ENCODE data around the gene DNAL4.
A peak's percentile ranks its signal among the peaks of the same experiment; 100 is the strongest.

Gene DNAL4, protein sequence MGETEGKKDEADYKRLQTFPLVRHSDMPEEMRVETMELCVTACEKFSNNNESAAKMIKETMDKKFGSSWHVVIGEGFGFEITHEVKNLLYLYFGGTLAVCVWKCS

DNA sequence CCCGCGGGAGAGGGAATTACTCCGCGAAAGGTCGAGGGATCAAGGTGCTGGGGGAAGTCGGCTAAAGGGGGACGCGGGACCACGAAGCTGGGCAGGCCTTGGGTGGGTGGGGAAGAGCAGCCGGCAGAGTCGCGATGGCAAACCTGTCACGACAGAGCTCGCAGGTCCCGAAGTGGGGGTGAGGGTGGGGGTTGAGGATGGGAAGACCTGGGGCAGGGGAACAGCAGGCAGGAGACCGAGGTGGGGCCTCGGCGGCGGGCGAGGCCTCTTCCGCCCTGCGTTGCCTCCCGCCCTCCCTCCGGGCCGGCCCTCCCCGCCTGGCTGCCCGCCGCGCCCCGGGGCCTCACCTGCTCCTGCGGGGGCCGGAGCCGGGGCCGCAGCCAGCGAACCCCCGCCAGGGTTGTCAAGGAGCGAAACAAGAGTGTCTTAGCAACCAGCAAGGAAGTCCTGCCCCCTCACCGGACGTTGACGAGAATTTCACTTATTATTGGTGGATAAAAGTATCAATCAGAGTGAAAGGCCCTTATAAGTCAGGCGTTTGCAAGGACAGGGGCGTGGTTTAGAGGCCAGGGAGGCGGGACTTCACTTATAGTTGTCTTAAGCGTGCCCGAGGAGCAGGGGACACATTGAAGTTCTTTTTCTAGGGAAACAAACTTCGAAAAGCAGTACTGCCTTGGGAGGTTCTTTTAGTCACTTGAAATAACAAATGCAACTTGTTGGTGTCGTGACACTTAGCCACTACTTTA is at the start of gene DNAL4:
Gene DNAL4, minus strand, starts transcription at position 423 of the 746 bp plus-strand sequence. CDS start 11,412 bp downstream, outside the sequence.
- FAIRE-seq (peak; percentile 99), DNase-seq (ENCODE audit: insufficient read length, low spot score) (peak; percentile 93)

DNA sequence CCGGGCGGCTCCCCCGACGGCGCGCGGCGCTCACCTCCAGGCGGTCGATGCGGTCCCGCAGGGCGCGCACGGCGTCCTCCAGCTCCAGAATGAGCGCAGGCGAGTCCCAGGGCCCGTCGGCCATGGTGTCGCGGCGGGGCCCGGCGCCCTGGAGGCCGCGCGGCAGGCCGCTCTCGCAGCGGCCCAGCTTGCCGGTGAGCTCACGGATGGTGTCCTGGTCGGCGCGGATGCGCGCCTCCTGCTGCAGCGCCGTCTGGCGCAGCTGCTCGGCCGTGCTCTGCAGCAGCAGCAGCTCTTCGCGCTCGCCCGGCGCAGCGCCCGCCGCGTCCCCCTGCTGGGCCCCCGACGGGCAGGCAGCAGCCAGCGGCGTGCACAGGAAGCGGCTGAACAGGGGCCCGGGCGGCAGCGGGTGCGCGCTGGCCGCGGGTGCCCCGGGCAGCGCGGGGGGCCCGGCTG is 49.3 kb upstream of the DNAL4 start:
- no peak for FAIRE-seq
- DNase-seq (ENCODE audit: insufficient read length, low spot score), result peak; percentile 71

DNA sequence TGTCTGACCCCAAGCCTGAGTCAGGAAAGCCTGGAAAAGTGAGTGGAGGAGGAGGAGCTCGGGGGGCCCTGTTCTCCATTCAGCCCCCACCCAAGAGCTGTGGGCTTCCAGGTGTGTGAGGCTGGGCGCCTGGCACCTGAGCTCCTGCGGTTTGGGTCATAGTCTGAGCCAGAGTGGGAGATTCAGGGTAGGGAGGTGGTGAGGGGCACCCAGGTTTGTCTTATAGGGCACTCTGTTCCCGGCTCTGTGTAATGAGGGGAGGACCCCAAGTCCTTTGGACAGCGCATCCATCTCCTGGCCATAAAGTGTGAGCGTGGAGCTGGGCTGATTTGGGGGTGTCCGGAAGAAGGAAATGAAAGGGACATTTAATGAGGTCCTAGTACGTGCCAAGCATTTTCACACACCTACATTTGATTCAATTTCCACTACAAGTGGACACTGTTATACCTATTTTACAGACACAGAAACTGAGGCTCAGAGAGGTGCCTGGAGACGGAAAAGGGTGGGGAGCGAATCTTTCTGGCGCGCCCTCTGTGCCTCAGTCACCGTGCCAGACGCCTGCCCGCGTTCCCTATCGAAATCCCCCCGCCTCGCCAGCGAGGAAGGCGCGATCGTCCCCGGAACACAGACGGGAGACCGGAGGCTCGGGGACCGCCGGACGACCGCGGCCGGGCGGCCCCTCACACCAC is 48.7 kb upstream of the DNAL4 start:
- FAIRE-seq (no peak), DNase-seq (ENCODE audit: insufficient read length, low spot score) (no peak)

DNA sequence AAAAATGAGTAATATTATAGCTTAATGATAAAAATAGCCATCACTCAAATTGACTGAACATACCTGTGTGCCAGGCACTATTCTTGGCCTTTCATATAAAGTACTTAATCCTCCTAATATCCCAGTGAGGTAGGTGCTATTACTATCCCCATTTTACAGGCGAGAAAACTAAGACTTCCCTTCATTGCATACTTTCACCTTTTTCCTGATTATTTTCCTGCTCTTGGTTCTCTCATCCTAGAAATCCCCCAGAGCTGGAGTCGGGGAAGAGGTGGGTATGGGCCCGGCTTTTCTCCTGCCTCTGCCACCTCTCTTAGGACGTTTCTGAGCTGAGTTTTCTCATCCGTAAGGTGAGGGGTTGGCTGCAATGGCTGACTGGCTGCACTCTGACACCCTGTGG is 47.7 kb upstream of the DNAL4 start:
- FAIRE-seq (no peak), DNase-seq (ENCODE audit: insufficient read length, low spot score) (no peak)

DNA sequence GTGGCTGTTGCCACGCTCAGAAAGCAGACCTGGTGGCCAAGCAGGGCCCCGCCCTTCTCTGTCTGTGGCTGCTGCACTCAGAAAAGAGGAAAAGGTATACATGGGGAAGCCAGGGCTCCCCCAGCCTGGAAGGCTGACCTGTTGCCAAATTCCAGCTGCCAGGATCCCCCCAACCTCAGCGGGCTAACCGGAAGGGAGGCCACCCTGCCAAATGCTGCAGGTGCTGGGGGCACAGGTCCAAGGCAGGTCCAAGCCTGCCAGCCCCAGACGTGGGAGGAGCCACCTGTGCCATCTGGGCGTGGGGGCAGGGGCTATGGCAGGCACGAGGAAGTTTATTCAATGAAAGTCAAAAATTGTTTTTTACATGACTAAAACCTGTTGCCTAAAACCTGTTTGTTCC is 47.3 kb upstream of the DNAL4 start:
- FAIRE-seq, result no peak
- no peak for DNase-seq (ENCODE audit: insufficient read length, low spot score)

DNA sequence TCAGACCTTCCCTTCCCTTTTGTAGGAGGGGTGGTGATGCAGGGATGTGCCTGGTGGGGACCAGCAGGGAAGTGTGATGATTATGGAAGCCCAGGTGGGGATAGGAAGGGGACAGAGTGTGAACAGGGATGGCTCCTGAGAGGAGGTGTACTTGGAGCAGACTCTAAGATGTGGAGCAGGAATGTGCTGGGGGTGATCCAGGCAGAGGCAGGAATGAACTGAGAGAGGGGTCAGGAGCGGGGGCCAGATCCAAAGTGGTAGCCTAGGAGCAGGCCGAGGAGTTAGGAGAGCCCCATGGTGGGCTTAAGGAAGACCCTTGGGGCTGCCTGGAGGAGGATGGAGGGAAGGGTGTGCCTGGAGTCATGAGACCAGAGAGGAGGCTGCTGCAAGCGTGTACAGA is 46.2 kb upstream of the DNAL4 start:
- no peak for FAIRE-seq

DNA sequence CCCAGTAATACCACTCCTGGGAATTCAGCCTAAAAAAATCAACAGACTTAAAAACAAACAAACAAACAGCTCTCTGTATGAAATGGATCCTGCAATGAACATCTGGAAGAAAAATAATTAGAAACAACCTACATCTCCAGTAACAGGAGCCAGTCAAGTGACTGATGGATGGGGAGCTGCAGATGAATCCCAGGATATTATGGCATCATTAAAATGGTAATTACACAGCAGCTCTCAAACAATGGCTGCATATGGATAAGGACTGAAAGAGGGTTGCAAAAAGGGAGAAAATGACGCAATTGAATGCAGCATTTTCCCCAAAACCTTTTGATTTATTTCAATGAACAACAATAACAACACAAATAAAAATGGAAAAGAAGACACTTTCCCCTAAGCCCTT is 45.7 kb upstream of the DNAL4 start:
- FAIRE-seq, result no peak

More for the DNA sequence above, 46.2 kb upstream of the DNAL4 start:
- DNase-seq (ENCODE audit: insufficient read length, low spot score), result no peak

DNA sequence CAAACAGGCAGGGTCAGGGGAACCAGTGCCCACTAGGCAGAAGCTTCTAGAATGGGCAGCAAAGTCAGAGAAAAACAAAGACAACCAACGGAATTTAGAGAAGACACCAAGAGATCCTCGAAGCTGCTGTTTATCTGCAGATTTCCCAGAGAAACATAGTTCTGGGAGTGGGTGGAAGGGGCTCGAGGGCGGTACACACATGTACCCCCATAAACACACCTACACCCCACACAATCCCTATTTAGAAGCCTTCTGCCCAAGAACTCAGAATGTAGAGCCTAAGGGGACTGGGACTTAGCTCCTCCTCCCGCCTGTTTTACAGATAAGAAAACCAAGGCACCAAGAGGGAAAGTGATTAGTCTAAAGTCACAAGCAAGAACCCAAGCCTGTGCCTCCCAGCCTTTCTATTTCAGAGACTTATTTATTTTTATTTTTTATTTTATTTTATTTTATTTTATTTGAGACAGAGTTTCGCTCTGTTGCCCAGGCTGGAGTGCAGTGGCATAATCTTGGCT is 43.5 kb upstream of the DNAL4 start:
- DNase-seq (ENCODE audit: insufficient read length, low spot score) (no peak), FAIRE-seq (no peak)

More for the DNA sequence above, 45.7 kb upstream of the DNAL4 start:
- no peak for DNase-seq (ENCODE audit: insufficient read length, low spot score)

DNA sequence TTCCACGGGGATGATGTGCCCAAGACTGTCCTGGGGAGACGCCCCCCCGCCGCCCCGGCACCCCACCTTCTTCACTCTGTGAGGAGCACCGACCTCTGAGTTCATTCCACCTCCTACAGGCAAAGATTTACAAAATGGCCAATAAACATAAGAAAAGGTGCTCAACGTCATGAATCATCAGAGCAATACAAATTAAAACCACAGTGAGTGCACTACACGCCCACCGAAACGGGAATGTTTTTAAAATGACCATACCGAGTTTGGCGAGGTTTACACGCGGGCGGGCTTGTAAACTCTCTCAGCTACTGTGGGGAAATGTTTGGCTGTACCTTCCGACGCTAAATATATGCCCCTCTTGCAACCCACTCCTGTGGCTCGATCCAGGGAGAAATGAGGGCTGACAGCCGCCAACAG is 42.0 kb upstream of the DNAL4 start:
- DNase-seq (ENCODE audit: insufficient read length, low spot score), result no peak
- no peak for FAIRE-seq

DNA sequence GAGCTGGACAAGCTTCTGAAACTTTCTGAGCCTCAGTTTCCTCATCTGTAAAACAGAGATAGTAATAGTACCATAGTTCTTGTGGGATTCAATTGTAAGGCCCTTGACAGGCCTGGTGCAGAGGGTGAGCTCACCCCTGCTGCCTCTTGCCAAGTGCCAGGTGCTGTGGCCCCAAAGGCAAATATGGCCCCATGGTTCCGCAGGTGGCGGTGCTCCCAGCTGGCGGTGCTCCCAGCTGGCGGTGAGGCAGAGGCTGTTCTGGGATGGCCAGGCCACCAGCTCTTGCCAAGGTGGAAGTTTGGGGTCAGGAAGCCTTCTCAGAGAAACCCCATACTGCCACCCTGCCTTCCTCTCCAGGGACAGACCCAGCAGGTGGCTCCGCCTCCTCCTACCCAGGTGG is 41.0 kb upstream of the DNAL4 start:
- FAIRE-seq, result no peak
- DNase-seq (ENCODE audit: insufficient read length, low spot score), result no peak

DNA sequence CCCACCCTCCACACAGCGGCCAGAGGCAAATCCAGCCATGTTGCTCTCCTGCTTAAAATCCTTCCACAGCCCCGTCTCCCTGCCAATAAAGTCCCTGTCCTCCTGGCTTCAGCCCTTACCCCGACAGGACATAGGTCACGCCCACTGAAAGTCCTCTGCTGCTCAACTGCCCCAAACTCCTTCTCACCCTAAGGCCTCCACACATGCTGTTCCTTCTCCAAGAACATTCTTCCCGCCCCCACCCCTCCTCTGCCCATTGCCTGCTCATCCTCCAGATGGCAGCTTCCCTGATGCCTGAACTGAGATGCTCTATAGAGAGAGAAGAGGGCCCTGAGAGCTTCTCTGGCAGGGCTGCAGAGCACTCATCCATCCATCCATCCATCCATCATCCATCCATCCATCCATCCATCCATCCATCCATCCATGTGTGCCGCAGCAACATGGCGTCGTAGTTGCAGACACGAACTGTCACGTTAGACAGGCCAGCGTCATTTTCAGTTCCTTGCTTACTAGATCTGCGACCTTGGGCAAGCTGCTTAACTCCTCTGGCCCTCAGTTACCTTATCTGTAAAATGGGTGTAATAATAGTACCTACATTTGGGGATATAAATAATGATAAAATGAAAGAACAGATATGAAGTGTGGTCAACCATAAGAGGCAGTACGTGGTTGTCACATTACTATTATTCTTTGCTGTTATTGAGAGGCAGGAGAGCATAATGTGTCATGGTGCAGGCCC is 40.4 kb upstream of the DNAL4 start:
- DNase-seq (ENCODE audit: insufficient read length, low spot score) (no peak), FAIRE-seq (no peak)

DNA sequence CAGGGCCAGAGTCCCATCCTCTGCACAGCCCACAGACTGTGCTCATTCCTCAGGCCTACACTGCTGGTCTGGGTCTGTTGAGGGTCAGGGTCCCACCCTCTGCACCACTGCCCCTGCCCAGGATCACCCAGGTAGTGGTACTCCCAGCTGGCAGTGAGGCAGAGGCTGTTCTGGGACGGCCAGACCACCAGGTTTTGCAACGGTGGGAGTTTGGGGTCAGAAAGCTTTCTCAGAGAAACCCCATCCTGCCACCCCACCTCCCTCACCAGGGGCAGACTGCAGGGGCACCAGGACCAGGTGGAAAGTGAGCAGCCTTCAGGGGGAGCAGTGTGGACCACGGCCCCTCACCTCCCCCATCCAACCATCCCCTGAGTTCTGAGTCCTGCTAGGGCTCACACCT is 39.1 kb upstream of the DNAL4 start:
- no peak for FAIRE-seq
- DNase-seq (ENCODE audit: insufficient read length, low spot score), result no peak

DNA sequence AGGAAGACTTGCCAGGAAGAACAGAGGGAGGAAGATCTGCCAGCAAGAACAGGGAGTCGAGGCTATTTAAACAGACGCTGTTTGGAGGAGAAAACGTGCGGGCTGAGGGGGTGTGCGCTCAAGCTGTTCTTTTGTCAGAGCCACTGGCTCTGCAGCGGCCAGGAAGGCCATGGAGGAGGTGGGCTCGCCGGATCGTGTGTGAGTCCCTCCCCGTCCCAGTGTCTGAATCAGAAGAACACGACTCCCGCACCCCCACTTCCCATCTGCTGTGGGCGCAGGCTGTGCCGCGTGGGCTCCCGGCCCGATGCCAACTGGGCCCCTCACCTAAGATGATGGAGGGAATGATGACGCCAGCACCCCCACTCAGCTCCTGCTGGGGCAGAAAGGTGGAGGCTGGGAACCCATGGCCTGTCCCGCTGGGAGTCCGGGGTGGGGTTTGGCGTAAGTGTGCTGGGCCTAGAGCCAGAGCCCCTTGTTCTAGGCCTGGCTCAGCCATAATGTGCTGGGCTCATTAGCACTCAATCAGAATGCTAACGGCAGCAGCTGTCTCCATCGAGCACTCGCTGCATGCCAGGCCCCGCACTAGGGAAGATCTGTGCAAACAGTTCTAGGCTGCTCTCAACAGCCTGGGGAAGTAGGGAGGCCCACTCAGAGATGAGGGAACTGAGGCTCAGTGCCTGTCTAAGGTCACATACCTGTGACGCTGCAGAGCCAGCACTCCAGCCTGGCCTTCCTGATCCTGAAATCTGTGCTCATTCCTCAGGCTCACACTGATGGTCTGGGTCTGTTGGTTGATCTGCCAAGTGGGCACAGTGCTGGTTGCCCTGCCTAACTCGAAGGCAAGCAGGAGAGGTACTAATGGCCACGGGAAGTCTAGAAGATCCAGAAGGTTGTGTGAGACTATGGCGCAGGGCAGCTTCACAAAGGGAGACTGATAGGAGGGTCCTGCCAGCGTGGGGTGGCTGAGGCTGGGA is 38.3 kb upstream of the DNAL4 start:
- FAIRE-seq, result no peak
- DNase-seq (ENCODE audit: insufficient read length, low spot score), result no peak

DNA sequence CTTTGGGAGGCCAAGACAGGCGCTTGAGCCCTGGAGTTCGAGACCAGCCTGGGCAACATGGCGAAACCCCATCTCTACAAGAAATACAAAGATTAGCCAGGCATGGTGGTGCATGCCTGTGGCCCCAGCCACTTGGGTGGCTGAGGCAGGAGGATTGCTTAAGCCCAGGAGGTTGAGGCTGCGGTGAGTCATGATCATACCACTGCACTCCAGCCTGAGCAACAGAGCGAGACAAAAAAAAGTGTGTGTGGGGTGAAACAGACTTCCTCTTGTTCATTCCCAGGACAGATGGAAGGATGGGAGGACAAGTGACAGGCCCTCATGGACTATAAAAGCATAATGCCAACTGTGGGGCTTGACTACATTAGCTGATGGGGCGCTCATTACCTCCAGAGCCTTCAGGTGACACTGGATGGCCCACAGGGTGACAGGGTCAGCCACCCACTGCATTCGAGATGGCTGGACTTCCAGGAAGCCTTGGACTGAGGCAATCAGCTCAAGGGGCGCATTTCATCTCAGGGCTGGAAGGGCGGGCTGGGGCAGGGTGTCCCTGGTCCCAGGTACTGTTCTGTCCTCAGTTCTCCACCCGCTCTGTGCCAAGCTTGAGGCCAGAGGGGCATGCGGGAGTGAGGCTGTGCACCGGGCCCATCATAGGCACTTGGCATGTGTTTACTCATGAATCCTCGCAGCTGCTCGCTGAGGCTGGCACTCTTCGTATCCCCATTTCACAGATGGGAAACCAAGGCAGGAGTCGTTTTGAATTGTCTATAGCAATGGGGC is 37.4 kb upstream of the DNAL4 start:
- no peak for DNase-seq (ENCODE audit: insufficient read length, low spot score)
- FAIRE-seq, result no peak

DNA sequence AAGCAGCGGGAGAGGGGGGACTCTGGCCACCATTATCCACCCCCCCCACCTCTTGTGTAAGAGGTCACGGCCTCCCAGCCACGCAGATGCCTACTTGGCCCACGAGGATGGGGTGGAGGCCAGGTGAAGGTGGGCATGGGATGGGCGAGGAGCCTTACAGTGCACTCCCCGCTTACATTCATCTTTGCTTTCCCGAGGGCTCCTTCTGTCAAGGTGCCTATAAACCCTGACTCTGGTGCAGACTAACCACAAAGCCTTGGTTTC is 36.8 kb upstream of the DNAL4 start:
- FAIRE-seq (no peak), DNase-seq (ENCODE audit: insufficient read length, low spot score) (no peak)

DNA sequence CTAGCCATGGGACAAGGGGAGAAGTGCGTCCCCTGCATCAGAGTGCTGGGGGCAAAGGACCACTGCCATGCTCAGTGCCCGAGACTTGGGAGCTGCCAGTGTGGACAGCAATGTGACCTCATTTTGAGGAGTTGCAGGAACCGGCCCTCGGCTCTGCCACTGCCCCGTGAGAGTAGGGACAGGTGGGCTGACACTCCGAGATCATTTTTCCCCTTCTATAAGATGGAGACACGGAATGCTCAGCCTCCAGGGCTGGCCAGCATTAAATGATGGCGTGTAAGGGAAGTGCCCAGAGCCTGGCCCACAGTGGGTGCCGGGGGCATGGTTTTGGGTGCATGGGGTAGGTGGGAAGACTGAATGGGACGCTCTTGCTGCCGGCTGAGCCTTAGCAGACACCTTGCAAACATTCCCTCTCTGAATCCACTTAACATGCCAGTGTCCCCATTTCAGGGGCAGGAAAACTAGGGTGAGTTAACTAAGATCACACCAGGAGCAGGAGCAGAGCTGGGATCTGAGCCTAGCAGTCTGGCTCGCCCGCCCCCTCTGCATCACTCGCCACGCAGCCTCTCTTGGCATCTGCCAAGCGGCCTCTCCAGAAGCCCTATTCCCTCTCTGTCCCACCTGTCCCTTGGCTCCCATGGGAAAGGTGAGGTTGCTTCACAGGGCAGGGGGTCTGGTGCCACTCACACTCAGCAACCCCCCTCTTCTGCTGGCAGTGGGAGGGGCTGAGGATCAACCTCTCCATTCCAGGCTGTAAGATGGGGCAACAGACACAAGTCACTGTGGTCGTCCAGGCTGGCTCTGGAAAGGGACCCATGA is 36.3 kb upstream of the DNAL4 start:
- no peak for FAIRE-seq
- no peak for DNase-seq (ENCODE audit: insufficient read length, low spot score)

DNA sequence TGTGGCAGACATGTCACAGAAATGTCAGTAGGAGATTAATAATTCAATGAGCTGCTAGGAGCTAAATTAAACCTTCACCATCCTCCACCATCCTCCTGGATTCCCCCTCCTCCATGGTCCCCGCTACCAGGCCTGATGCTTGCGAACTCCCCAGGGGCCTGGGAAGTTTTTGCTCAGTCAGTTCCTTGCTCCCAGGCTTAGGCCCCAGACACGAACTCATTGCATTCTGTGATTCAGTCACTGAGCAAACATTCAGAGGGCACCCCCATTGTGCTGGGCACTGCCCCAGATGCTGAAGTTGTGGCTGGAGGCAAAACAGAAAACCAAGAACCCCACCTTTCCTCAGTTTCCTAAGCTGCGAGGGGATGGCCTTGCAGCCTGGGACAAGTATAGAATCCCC is 35.5 kb upstream of the DNAL4 start:
- FAIRE-seq, result no peak
- DNase-seq (ENCODE audit: insufficient read length, low spot score), result no peak

DNA sequence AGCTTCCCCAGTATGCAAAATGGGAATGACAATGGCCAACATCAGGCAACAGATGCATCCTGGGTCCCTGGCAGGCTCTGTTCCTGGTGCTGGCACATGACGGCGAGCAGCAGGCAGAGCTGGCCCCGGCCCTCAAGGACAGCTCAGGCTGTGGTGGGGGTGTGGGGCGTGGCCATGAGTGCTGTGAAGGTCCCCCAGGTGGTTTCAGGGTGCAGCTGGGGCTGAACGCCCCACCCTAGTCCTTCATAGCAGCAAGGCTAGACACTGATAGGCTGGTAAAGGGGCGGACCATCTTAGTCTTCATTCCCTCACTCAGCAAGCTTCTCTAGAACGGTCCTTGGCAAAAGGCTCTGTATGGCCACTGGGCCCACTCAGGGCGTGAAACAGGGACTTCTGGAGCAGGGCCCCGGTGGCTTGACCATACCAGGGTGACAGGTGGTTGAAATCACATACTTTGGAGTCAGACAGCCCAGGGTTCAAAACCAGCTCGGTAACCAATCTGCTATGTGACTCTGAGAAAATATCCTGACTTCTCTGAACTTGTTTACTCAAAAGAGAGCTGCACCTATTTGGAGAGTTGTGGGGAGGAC is 34.8 kb upstream of the DNAL4 start:
- no peak for FAIRE-seq

More for the DNA sequence above, 34.8 kb upstream of the DNAL4 start:
- no peak for DNase-seq (ENCODE audit: insufficient read length, low spot score)
